GM18519 (cell line): ENCODE data around the gene HADHB.

ENCODE experiments used
- ATAC-seq: cut with Tn5 transposase; IDR thresholded peaks from one replicate; pipeline ENCODE4 v1.9.1; 2021; ENCODE audit warnings: mild to moderate bottlenecking, moderate library complexity; ENCODE audit not compliant: unreplicated experiment, low FRiP score

HADHB gene

DNA sequence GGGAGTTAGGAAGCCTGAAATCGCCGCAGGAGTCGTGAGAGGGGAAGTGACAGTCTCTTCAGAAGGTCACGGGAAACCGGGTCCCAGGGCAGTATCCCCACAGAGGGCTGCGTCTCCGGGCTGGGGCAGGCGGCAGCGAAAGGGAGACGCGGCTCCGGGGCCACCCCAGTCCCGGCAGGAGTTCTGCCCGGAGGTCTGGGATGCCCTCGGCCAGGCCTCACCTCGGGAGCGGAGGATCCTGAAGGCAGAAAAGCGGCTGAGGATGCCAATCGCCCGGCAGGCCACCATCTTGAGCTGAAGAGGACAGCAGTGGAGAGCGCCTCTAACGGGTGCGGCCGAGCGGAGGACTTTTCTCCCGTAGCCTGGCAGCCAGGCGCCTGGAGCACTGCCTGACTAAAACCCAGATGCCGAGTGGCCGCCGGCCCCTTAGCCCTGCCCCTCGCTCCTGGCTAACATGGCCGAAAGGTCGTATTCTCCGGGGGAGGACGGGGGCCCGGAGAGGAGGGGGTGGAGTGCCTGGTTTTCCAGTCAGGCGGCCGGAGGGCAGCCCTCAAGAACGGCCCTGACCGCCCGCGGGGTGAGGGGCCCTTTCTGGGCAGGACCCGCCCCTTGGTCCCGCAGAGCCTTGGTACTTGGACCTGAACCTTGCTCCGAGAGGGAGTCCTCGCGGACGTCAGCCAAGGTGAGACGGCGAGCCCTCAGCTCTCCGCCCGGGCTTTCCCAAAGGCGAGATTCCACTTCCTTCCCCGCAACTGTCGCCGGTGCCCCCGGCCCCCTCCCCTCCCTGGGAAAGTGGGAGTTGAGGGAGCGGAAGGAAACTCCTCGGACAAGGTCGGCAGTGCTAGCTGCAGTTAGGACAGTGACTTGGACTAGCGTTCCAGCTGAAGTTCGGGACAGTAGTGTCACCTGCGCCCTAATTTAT lies at the start of gene HADHB, which contains the start of gene HADHA:
HADHB (plus strand) TSS at position 631 of the 922 bp plus-strand sequence. CDS start 9,316 bp downstream, outside the sequence.
HADHA (minus strand) TSS at position 324 of the 922 bp plus-strand sequence; CDS start at position 288, 36 bp downstream.
- peak; percentile 44 for ATAC-seq

DNA sequence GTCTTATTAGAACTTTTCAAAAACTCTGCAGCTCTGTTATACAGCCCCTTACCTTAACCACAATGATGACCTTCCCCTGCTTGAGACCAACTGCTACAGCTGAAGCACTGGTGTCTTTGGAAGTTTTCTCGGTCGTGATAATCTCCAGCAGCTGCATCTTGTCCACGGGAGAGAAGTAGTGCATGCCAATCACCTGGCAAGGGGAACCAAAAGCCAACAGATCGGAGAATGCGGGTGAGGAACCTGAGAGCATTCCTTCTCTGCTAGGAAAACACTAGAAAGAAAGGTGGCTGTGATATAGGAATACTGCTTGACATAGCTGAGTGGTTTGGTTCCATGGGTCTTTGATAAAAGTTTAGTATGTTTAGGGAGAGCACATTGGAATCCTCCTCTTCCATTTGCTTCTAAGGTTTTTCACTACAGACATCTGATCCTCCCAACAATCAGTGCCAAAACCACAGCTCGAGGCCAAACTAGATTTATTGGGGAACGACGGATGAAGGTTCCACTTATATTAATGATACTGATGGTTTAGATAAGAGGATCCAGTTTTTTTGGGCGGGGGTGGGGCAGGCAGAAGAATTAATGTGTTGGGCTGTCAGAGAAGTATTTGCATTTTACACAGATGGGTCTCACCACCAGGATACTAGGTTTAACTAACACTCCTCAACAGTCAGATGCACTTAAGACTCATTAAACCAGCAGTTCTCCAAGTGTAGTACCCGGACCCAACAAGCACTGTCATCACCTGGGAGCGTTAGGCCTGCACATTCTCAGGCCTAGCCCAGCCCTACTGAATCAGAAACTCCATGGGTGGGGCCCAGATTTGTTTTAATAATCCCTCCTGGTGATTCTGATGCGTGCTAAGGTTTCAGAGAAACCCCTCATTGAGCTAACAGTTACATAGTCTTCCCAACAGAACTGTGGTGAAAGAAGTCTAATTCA lies 49.4 kb upstream of the HADHB start:
- ATAC-seq: no peak

DNA sequence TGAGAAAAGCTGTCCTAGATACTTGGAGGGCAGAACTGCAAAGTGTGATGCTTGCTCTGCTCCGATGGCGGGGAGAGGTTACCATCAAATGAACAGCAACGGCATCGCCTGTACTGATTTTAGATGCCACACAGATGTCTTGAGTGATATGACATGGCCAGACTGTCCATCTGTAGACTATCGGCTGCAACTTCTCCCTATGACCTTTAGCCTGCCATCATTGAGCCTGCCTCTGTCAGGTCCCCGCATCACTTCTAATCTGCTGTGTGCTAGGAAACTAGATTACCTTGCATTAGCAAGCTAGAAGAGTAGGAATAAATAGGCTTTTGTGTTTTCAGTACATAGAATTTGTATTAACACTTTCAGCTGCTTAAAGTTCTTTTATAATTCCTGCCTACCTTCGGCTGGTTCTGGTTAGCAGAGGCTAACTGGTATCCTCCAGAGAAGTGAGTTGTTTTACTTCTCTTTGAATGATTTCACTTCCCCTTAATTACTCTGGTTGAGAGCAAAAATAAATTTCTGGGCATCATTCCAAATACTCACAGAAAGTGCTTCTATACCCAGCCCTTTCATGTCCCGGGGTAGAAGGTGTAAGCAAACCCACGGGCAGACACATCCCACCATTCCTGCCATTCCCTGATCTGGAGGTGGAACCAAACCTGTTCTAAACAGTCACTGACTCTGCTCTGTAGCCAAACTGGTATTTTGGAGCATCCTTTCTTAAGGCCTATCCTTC lies 47.9 kb upstream of the HADHB start:
- no peak for ATAC-seq

DNA sequence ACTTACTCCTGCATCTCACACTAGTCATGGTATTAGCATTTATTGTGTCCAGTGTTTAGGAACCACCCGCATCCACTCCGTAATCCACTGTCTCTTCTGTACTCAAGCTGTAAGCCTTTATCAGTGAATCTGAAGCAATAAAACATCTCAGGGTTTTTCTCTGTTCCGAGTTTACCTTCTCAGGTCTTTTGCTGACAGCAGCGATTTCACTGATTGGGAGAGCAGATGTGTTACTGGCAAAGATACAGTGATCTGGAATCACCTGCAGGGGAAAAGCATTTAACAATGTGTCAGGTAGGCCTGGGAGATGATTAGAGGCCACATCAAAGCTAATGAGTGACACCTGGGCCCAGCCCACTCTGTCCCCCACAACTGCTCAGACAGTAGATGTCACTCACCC lies 47.2 kb upstream of the HADHB start:
- ATAC-seq: no peak

DNA sequence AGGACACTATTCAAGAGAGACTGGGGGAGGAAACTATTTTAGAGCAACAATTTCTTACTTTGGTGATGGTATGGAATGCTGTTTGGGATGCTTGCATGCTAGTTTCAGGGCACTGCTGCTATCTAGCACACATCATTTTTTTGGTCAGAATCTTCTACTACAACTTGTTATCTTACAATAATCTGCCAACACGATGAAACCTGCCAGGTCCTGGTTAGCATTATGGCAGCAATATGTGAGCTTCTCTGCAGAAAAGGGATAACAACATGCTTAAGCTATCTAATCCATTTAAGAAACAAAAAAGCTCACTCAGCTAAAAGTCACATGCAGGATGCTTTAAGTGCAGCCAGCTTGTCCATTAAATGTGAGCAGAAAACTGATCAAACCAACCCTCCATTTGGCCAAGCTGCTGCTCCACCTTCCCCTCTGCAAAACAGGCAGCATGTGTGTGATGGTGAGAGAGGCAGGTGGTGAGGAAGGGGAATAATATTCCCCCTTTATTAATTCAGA lies 41.7 kb upstream of the HADHB start:
- ATAC-seq: no peak

DNA sequence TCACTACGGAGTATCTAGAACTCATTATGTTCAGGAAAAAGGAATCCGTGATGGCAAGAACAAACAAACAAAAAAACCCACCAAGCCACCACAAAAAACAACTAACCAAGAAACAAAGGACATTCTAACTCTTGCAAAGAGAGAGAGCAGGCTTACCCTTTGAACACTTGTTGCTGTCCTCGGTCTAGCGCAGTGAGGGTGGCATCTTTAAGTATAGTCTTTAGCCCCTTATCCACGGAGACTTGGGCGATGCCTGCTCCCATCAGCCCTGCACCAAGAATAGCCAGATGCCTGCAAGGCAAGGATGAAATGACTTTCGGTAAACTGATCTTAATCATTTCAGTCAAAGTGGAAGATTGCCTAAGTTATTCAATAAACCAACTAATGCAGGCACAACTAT lies 40.8 kb upstream of the HADHB start:
- ATAC-seq: no peak

DNA sequence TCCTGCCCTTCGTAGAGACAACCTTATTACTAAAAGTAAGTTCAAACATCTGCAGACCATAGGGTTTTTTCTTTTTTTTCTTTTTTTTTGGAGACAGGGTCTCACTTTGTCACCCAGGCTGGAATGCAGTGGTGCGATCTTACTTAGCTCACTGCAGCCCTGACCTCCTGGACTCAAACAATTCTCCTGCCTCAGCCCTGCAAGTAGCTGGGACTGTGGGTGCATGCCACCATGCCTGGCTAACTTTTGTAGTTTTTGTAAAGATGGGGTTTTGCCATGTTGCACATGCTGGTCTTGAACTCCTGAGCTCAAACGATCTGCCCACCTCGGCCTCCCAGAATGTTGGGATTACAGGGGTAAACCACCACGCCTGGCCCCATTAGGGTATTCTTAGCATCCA lies 32.7 kb upstream of the HADHB start:
- ATAC-seq: no peak

DNA sequence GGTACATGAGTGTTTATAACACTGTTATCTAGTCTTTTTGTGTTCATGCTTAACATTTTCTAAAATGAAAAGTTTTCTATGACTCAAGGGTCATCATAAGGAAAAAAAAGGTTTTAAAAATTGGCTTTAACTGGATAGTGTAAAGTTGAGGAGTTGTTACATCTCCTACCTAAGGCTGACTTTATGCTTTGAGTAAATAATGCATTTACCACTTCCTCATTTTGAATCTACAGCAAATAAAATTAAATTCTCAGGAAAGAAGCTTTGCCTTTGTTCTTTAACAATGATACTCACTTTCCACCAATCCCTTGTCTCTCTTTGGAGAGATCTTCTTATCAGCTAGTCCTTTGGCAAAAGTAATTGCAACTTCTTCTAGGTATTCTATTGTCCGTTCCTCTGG lies 30.0 kb upstream of the HADHB start:
- ATAC-seq: no peak

DNA sequence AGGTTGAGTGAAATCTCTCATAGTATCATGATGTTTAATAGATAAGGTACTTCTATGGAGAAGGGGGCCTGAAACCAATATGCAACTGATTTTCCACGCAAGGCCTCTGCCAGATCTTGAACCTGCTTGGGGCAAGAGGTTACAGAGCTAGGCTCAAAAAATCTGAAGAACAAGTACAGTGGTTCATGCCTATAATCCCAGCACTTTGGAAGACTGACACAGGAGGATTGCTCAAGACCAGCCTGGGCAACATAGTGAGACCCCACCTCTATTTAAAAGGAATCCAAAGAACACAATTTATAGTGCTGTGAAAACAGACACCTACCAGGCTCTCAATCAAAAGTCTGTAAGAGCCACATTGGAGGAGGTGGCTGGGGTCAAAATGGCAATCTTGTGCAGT lies 28.9 kb upstream of the HADHB start:
- ATAC-seq: no peak

DNA sequence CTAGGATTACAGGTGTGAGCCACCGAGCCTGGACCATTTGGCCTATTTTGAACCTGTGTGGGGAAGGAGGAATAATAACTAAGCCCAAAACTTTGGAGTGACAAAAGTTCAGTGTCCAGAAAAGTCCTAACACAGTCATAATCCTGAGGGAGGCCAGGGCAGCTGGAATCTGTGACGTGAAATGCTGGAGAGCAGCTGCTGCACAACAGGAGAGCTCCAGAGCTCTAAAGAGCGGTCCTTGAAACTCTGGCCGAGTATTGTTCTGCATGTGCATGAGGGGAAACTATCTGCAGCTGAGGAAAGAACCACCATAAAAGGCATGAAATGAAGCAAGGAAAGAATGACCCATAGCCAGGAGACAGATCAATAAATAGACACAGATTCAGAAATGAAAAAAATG lies 28.2 kb upstream of the HADHB start:
- no peak for ATAC-seq

DNA sequence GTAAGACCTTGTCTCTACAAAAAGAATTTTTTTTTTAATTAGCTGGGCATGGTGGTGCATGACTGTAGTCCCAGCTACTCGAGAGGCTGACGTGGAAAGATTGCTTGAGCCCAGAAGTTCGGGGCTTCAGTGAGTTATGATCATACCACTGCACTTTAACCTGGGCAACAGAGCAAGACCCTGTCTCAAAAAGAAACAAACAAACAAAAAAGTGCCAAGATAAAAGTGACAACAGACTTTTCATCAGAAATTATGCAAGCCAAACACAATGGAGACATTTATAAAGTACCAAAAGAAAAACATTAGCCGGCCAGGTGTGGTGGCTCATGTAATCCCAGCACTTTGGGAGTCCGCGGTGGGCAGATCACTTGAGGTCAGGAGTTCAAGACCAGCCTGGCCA lies 27.0 kb upstream of the HADHB start:
- no peak for ATAC-seq

DNA sequence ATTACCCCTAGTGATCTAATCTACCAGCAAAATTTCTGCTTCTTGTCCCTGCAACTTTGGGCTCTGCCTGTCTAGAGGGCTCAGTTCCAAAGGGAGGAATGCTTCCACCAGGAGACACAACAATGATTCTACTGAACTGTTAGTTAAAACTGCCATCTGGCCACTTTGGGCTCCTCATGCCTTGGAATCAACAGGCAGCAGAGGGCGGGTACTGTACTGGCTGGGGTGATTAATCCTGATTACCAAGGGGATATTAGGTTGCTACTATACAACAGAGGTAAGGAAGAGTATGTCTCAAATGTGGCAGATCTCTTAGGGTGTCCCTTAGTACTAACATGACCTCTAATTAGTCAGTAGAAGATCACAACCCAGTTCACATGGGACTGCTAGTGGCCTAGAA lies 21.7 kb upstream of the HADHB start:
- no peak for ATAC-seq

DNA sequence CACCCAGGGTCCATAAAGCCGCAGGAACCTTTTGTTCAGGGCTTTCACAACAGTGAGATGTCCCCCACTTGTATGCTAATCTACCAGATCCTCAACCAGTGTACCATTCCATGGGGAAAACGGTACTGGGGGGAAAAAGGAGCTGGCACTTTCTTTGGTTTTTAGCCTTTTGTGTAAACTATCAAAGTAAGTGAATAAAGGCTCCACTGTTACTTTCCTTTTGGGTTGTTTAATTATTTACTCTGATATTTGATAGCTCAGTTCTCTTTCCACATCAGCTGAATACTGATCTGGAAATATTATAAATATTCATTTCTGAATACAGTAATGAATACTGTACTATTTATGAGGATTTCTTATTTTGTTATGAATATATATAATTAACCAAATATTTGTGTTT lies 20.6 kb upstream of the HADHB start:
- no peak for ATAC-seq

DNA sequence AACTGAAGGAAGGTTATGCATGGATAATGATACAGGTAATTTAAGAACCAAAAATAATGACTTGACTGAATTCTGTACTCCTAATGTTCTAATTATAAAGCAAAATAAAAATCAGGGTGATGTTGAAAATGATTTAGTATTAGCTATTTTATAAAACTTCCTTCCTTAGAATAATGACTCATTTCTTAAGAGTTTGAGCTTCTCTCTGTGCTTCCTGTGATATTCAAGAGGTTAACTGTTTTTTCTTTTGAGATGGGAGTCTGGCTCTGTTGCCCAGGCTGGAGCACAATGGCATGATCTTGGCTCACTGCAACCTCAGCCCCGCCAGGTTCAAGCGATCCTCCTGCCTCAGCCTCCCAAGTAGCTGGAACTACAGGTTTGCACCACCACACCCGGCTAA lies 15.1 kb upstream of the HADHB start:
- no peak for ATAC-seq

DNA sequence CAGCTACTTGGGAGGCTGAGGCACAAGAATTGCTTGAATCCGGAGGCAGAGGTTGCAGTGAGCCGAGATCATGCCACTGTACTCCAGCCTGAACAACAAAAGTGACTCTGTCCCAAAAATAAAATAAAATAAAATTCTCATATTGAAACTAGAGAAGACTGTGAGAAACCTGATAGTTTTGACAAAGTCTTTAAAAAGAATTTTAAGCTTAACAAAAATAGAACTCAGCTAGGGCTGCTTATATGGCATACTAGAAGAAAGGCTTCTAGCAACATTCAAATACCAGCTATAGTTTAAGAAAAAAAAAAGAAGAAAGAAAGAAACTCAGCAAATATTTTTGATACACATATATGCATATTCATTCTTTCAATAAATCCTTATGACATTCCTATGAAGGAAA lies 13.9 kb upstream of the HADHB start:
- ATAC-seq: no peak

DNA sequence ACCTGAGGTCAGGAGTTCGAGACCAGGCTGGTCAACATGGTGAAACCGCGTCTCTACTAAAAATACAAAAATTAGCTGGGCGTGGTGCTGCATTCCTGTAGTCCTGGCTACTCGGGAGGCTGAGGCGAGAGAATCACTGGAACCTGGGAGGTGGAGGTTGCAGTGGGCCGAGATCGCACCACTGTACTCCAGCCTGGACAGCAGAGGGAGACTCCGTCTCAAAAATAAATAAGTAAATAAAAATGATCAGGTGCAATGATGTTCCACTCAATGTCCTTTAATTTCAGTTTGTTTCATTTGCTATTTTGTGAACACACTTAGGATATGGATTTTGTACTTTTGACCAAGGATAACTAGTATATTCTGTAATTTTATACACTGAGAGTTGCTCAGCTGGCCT lies 9.7 kb upstream of the HADHB start:
- ATAC-seq: no peak

DNA sequence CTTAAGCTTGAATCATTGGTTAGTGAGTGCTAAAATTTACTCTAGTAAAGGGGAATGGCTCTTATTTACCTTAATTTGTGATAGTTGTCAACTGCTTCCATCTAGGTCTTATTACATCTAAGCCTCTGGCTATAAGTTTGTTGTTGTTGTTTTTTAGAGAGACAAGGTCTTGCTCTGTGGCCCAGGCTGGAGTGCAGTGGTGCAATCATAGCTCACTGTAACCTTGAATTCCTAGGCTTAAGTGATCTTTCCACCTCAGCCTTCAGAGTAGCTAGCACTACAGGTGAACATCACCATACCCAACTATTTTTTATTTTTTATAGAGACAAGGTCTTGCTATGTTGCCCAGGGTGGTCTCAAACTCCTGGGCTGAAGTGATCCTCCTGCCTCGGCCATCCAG lies 6.9 kb upstream of the HADHB start:
- no peak for ATAC-seq

DNA sequence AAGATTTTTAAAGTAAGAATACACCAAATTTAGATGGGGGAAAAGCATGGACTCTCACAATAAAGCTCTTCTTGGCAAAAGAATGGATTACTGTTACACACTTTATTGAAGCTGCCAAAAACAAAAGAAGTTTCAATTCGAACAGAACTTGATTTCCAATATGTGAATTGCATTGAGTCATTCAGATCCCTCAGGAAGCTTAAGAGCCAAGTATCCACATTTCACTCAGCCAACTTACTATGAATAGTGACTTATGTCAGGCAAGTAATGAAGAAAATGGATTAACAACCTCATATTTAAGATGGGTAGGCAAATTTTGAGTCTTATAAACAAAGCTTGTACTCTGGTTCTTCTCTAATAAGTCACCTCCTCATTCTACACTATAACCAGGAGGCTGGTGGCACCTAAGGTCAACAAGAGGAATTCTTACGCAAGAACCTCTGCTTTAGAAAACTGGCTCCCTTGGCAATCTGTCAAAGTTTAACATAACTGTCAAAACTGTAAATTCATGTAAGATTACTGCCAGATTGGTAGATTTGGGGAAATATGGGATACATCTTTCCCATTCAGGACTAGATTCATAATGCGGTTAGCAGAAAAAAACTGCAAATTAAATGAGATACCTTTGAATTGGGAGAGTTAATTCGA lies 6.3 kb upstream of the HADHB start:
- ATAC-seq: no peak

DNA sequence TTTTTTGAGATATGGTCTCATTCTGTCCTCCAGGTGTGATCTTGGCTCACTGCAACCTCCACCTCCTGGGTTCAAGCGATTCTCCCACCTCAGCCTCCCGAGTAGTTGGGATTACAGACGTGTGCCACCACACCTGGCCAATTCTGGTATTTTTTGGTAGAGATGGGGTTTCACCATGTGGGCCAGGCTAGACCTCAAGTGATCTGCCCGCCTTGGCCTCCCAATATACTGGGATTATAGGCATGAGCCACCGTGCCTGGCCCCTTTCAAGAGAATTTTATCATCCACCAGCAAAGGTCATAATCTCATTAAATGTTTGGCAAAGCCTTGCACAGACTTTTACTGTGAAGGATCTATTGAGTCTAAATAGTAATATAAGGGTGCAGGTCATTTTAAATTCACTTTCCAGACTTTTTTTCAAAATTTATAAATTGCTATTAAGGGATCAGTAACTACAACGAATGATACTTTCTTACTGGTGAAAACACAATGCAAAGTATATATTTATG lies 2.8 kb upstream of the HADHB start:
- ATAC-seq: no peak
